GM12878 (cell line): Measurements from ENCODE around the gene FDX1. TPM values are rescaled to one million over a fixed set of nuclear protein-coding genes. Genes with fewer than 3 reads are reported as not detected.

Source experiments
- ATAC-seq: fragments of 200-7000 bp; cut with Tn5 transposase; 3 replicates; pipeline ENCODE4 v1.9.1; 2020; ENCODE audit warnings: mild to moderate bottlenecking, moderate library complexity
- BruUV-seq: library from RNA; stranded (reverse); fragments of 400-500 nt; replicated peaks from 2 replicates; lab custom pipeline; 2021; lab: Mats Ljungman, UMichigan
- CTCF ChIA-PET: fragments of 300-600 bp; sonication (Branson Sonifier 250); formaldehyde crosslinking; extraction: SDS; loops from one replicate; lab custom pipeline; 2021; ENCODE audit warnings: inconsistent platforms; lab: Yijun Ruan, JAX
- POLR2A ChIA-PET: fragments of 350-600 bp; formaldehyde crosslinking; extraction: SDS; loops from one replicate; lab custom pipeline; 2021; ENCODE audit warnings: inconsistent platforms; lab: Charles Lee
- RAD21 ChIA-PET: fragments of 300-600 bp; sonication (Branson Sonifier 250); formaldehyde crosslinking; loops from one replicate; lab custom pipeline; 2023; ENCODE audit warnings: antibody characterized with exemption; ENCODE audit not compliant: unreplicated experiment; lab: Charles Lee
- SMC1A ChIA-PET: fragments of 300-600 bp; sonication (Branson Sonifier 250); formaldehyde crosslinking; loops from one replicate; lab custom pipeline; 2023; ENCODE audit not compliant: unreplicated experiment, uncharacterized antibody; lab: Charles Lee
- DNase-seq: peaks from one replicate; pipeline ENCODE4 v3.0.0-alpha.2; 2011; ENCODE audit warnings: low read depth, low spot score
- FAIRE-seq: peaks from 3 replicates; lab custom pipeline; 2011; peaks lifted over from hg19 to GRCh38; lab: Jason Lieb, UNC
- H2AFZ ChIP-seq: 2 replicates; pipeline ENCODE4 v1.6.0; 2011; ENCODE audit warnings: low read depth, low read length, control low read depth; ENCODE audit not compliant: control insufficient read depth
- H3K27ac ChIP-seq: 2 replicates; pipeline ENCODE4 v1.5.1; 2011; ENCODE audit warnings: control low read depth; ENCODE audit not compliant: control insufficient read depth, insufficient read depth
- H3K27me3 ChIP-seq, 2 experiments: replicated peaks in 1 of 2; 2 replicates each; pipeline versions ENCODE4 v1.6.0 to v1.6.1; 2011; ENCODE audit warnings: low read length in 1 of 2; ENCODE audit not compliant: control insufficient read depth in 2 of 2, insufficient read depth in 2 of 2
- H3K36me3 ChIP-seq, 2 experiments: 2 replicates each; pipeline ENCODE4 v1.5.1; 2011; ENCODE audit warnings: low read length in 1 of 2; ENCODE audit not compliant: control insufficient read depth in 2 of 2, insufficient read depth in 2 of 2
- H3K4me1 ChIP-seq: 2 replicates; pipeline ENCODE4 v1.6.1; 2011; ENCODE audit warnings: mild to moderate bottlenecking, low read length, moderate library complexity, mixed read lengths; ENCODE audit not compliant: control insufficient read depth, insufficient read depth
- H3K4me2 ChIP-seq: 2 replicates; pipeline ENCODE4 v1.6.0; 2011; ENCODE audit warnings: control low read depth; ENCODE audit not compliant: control insufficient read depth, insufficient read depth
- H3K4me3 ChIP-seq: fragments of 200-600 bp; sonication (generic); 2 replicates; pipeline ENCODE4 v1.5.1; 2016
- H3K79me2 ChIP-seq: 2 replicates; pipeline ENCODE4 v1.6.0; 2011; ENCODE audit warnings: low read length; ENCODE audit not compliant: control insufficient read depth, insufficient read depth
- H3K9ac ChIP-seq: 2 replicates; pipeline ENCODE4 v1.8.0; 2011; ENCODE audit warnings: low read length, control low read depth, mixed read lengths; ENCODE audit not compliant: control insufficient read depth, insufficient read depth
- H3K9me3 ChIP-seq: replicated peaks from 3 replicates; pipeline ENCODE4 v1.5.1; 2011; ENCODE audit warnings: mild to moderate bottlenecking, low read length; ENCODE audit not compliant: control insufficient read depth, insufficient read depth
- H4K20me1 ChIP-seq: 2 replicates; pipeline ENCODE4 v1.6.0; 2011; ENCODE audit not compliant: control insufficient read depth, insufficient read depth
- CBFB ChIP-seq: IDR thresholded peaks from 2 replicates; pipeline ENCODE4 v1.6.1; 2016; ENCODE audit warnings: antibody characterized with exemption, low read depth
- CEBPZ ChIP-seq: fragments of 150-350 bp; IDR thresholded peaks from 2 replicates; pipeline ENCODE4 v1.6.1; 2016; ENCODE audit warnings: low read depth, low read length
- NR2F1 ChIP-seq: fragments of 450-650 bp; conservative IDR thresholded peaks from 2 replicates; pipeline ENCODE4 v1.6.1; 2017; ENCODE audit warnings: mild to moderate bottlenecking
- NRF1 ChIP-seq: conservative IDR thresholded peaks from 2 replicates; pipeline ENCODE4 v1.6.1; 2011; ENCODE audit warnings: mild to moderate bottlenecking, low read depth, low read length, improper control_type of control experiment
- ZNF24 ChIP-seq: fragments of 450-650 bp; IDR thresholded peaks from 2 replicates; pipeline ENCODE4 v1.6.1; 2017; ENCODE audit warnings: antibody characterized with exemption, mild to moderate bottlenecking
- WGBS: methylation state at CpG from one replicate; pipeline ENCODE4 v1.1.6; 2016; ENCODE audit warnings: low lambda C conversion rate; ENCODE audit not compliant: insufficient replicate concordance, insufficient coverage; ENCODE audit errors: missing lambda C conversion rate; 5-methylcytosine and 5-hydroxymethylcytosine counted together
- in situ Hi-C: fragments of 300-500 bp; cut with MboI; formaldehyde crosslinking; loops from 9 replicates; pipeline ENCODE4 v1.14.3; 2018; ENCODE audit warnings: mixed read lengths
- intact Hi-C: fragments of 100-400 bp; cut with micrococcal nuclease; formaldehyde crosslinking; loops from one replicate; pipeline ENCODE4 v1.14.2; 2022; ENCODE audit not compliant: unreplicated experiment
- polyA plus RNA-seq, 11 experiments: library from polyadenylated mRNA; depleted of rRNA in 4 of 11; unstranded in 6 of 11; stranded (reverse) in 5 of 11; fragments of >200 nt; fragmentation: Nextera tagmentation in 4 of 11; fragmentation: Illumina TruSeq in 1 of 11; extraction: Ambion mirVana in 4 of 11; extraction: Trizol in 1 of 11; gene quantifications; 1 replicate in 1 of 11; 2 replicates in 10 of 11; pipeline versions ENCODE4 v1.2.1 to v1.2.3, GENCODE V29; 2011 to 2016; ENCODE audit warnings: inconsistent platforms in 2 of 11, missing spikeins in 2 of 11, low read depth in 1 of 11
- total RNA-seq, 4 experiments: library from RNA; depleted of rRNA in 3 of 4; stranded (reverse); fragments of >200 nt in 3 of 4; fragmentation: Illumina TruSeq in 1 of 4; extraction: Trizol in 1 of 4; gene quantifications; 2 replicates each; pipeline versions ENCODE4 v1.2.1 to v1.2.3, GENCODE V29; 2013 to 2021

Gene FDX1
- total and polyA plus RNA-seq, 10 of the 15 experiments (the other 5 are each of a cell fraction or from before 2014, with no cell fraction given) = 3.9 to 20.3 (median 8.1) TPM

DNA sequence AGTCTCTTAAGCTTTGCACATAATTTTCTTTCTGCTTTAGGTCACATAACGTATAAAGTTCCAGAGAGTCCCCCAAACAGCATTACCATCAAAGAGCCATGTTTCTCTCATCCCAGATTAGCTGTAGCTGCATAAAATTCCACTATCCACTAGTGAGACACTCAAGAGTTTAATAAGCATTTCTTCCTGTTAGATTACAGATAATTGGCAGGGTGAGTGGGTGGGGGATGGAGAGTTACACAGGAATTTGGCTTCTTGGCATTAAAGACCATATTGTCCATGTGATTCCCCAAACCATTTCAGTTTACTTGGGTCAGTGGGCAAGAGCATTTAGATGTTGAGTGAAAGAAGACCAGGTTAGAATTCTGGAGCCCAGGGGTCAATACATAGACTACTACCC lies 82.3 kb downstream of the FDX1 start:
- ATAC-seq (no peak), FAIRE-seq (no peak), DNase-seq (no peak)
- Histone ChIP-seq H4K20me1 (no peaks in the 10 kb centered on the region), H3K36me3 (no peaks in the 10 kb centered on the region), H3K4me2 (no peak overlapping the region), H3K4me3 (no peak overlapping the region), H3K9ac (no peak overlapping the region), H2AFZ (no peak overlapping the region), H3K4me1 (no peaks in the 10 kb centered on the region), H3K27me3 (no peaks in the 10 kb centered on the region; a peak in 1 of 4 replicates), H3K27ac (no peak overlapping the region), H3K79me2 (no peaks in the 10 kb centered on the region), H3K9me3 (no peaks in the 10 kb centered on the region; the same call in 2 of the 3 replicates)
- no peak for TF ChIP-seq NR2F1
- no peak for TF ChIP-seq CBFB
- TF ChIP-seq ZNF24 = no peak
- TF ChIP-seq CEBPZ = no peak
- no peak for TF ChIP-seq NRF1
- ChIA-PET RAD21 (no interaction called here), CTCF (no interaction called here), POLR2A (no interaction called here), SMC1A (interaction anchor here (0.6 kb wide), 1 partner anchor 9 kb away, joined by 3 read pairs; no protein-coding TSS in a partner anchor)
- WGBS = 0% methylated on average over 1 of the region's 1 CpG
- BruUV-seq = no TSS peak
- intact Hi-C loops = no loop called here
- in situ Hi-C loops = no loop called here
